ENCODE data around the gene SAMD9. TPM values are rescaled to one million over a fixed set of nuclear protein-coding genes. Genes with fewer than 3 reads are reported as not detected.

SAMD9 gene
- total RNA-seq, 1 donor from 2014 or later: not detected

DNA sequence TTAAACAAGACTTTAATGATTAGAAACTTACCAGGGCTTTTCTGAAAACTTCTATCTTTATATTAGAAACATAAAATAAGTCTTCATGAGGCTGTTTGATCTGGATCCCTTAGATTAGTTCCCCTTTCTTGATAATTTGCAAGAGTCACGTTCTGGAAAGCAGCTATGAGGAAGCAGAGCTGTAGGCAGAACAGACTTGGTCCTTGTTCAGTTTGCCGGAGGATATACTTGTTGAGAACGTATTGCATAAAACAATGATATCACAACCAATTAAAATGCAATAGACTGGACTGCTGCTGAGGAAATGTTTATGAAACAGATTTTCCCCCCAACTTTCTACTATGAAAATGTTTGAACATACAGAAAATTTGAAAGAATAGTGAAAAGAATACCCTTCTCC, 27.6 kb upstream of the SAMD9 start:
- Mint-ChIP-seq H3K4me3 (no peak overlapping the region), H3K9me3 (no peaks in the 10 kb centered on the region), H3K36me3 (no peaks in the 10 kb centered on the region), H3K4me1 (peaks cover 6% of the 10 kb centered on the region), H3K27me3 (ENCODE audit: insufficient read depth, low read depth) (no peaks in the 10 kb centered on the region), H3K27ac (no peak overlapping the region)
- no peaks in the 10 kb centered on the region for H3F3A ChIP-seq (ENCODE audit: low read depth)
- H3K9ac ChIP-seq: no peak overlapping the region
- H3K4me1 ChIP-seq: peaks cover 29% of the 10 kb centered on the region
- H3K79me2 ChIP-seq (ENCODE audit: low read depth): no peaks in the 10 kb centered on the region
- H2AFZ ChIP-seq (replicated peaks): no peak overlapping the region
- no peak overlapping the region for H3K4me3 ChIP-seq
- H3K4me2 ChIP-seq: no peak overlapping the region
- H3K27me3 ChIP-seq: no peaks in the 10 kb centered on the region
- H3K27ac ChIP-seq: no peak overlapping the region
- H3K9me3 ChIP-seq (ENCODE audit: low read depth): no peaks in the 10 kb centered on the region
- H4K20me1 ChIP-seq (ENCODE audit: low read depth): no peaks in the 10 kb centered on the region
- no peak for DNase-seq (ENCODE audit: low spot score)
- H3K36me3 ChIP-seq: no peaks in the 10 kb centered on the region
- TF ChIP-seq EZH2phosphoT487 (IDR thresholded peaks at IDR 0.05) (no peak), EZH2 (IDR thresholded peaks at IDR 0.05) (no peak)
- TF ChIP-seq, protein P1, sequence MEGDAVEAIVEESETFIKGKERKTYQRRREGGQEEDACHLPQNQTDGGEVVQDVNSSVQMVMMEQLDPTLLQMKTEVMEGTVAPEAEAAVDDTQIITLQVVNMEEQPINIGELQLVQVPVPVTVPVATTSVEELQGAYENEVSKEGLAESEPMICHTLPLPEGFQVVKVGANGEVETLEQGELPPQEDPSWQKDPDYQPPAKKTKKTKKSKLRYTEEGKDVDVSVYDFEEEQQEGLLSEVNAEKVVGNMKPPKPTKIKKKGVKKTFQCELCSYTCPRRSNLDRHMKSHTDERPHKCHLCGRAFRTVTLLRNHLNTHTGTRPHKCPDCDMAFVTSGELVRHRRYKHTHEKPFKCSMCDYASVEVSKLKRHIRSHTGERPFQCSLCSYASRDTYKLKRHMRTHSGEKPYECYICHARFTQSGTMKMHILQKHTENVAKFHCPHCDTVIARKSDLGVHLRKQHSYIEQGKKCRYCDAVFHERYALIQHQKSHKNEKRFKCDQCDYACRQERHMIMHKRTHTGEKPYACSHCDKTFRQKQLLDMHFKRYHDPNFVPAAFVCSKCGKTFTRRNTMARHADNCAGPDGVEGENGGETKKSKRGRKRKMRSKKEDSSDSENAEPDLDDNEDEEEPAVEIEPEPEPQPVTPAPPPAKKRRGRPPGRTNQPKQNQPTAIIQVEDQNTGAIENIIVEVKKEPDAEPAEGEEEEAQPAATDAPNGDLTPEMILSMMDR (IDR thresholded peaks at IDR 0.05): no peak

DNA sequence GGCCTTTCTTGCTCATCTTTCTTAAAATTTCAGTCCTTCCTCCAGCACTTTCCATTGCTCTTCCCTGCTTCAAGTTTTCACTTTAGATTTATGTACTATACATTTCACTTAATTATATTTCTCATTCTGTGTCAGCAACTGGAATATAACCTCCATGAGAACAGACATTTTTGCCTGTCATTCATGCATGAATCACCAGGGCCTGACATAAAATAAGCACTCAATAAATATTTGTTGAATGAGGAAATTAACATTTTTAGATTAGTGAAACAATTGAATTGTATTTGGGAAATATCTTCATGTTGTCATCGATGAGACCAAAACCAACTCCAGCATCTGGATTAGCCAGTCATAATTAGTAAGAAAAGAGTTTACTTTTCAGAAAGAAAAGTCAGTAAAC, 24.3 kb upstream of the SAMD9 start:
- H3K4me2 ChIP-seq: no peak overlapping the region
- peaks cover 14% of the 10 kb centered on the region for H3K4me1 ChIP-seq
- Mint-ChIP-seq H3K4me3 (no peak overlapping the region), H3K36me3 (no peaks in the 10 kb centered on the region), H3K27ac (no peak overlapping the region), H3K4me1 (peaks cover 6% of the 10 kb centered on the region), H3K27me3 (ENCODE audit: insufficient read depth, low read depth) (no peaks in the 10 kb centered on the region), H3K9me3 (no peaks in the 10 kb centered on the region)
- no peak for DNase-seq (ENCODE audit: low spot score)
- no peak overlapping the region for H3K9ac ChIP-seq
- no peak overlapping the region for H3K4me3 ChIP-seq
- no peaks in the 10 kb centered on the region for H3K27me3 ChIP-seq
- H3K27ac ChIP-seq: no peak overlapping the region
- H3K36me3 ChIP-seq: no peaks in the 10 kb centered on the region
- no peaks in the 10 kb centered on the region for H3K9me3 ChIP-seq (ENCODE audit: low read depth)
- TF ChIP-seq EZH2phosphoT487 (IDR thresholded peaks at IDR 0.05): no peak
- TF ChIP-seq, protein P1 (IDR thresholded peaks at IDR 0.05): no peak
- TF ChIP-seq EZH2 (IDR thresholded peaks at IDR 0.05): no peak
- no peaks in the 10 kb centered on the region for H3F3A ChIP-seq (ENCODE audit: low read depth)
- H4K20me1 ChIP-seq (ENCODE audit: low read depth): no peaks in the 10 kb centered on the region
- no peaks in the 10 kb centered on the region for H3K79me2 ChIP-seq (ENCODE audit: low read depth)
- H2AFZ ChIP-seq (replicated peaks): no peak overlapping the region

DNA sequence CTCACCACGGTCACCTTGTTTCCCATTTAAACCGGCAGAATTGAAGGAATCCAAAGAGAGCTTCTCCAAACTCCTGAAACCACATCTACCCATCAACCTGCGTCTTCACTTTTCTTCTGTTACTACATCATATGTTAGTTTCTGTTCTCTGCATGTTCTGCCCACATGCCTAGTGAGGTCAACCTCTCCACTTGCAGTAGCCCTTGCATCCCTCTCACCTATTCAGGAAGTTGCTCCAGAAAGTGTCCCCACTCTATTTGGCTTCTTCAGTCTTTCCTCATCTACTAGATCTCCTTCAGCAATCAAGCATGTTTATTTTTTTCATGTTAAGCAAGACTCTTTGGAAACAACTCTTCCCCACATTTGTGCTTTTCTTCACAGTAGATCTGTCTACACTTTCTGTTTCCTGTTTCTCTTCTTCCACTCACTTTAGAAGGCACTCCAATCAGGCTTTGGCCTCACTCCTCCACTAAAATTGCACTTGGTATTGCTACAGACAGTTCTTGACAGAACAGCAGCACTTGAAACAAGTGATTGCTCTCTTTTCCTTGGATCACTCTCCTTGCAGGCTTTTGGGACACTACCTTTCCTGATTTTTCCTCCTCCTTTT, 22.9 kb upstream of the SAMD9 start:
- H3K4me3 Mint-ChIP-seq: no peak overlapping the region
- no peak overlapping the region for H3K27ac Mint-ChIP-seq
- Histone ChIP-seq H3K79me2 (ENCODE audit: low read depth) (no peaks in the 10 kb centered on the region), H3K4me2 (no peak overlapping the region), H3K4me3 (no peak overlapping the region), H3K27ac (no peak overlapping the region), H3K9ac (no peak overlapping the region), H3K4me1 (no peaks in the 10 kb centered on the region), H3K9me3 (ENCODE audit: low read depth) (no peaks in the 10 kb centered on the region), H4K20me1 (ENCODE audit: low read depth) (no peaks in the 10 kb centered on the region), H3F3A (ENCODE audit: low read depth) (no peaks in the 10 kb centered on the region), H2AFZ (replicated peaks) (no peak overlapping the region), H3K27me3 (no peaks in the 10 kb centered on the region), H3K36me3 (no peaks in the 10 kb centered on the region)
- no peaks in the 10 kb centered on the region for H3K9me3 Mint-ChIP-seq
- no peaks in the 10 kb centered on the region for H3K4me1 Mint-ChIP-seq
- DNase-seq (ENCODE audit: low spot score): no peak
- no peaks in the 10 kb centered on the region for H3K36me3 Mint-ChIP-seq
- H3K27me3 Mint-ChIP-seq (ENCODE audit: insufficient read depth, low read depth): no peaks in the 10 kb centered on the region
- TF ChIP-seq, protein P1 (IDR thresholded peaks at IDR 0.05): no peak
- no peak for TF ChIP-seq EZH2phosphoT487 (IDR thresholded peaks at IDR 0.05)
- no peak for TF ChIP-seq EZH2 (IDR thresholded peaks at IDR 0.05)
